GM12892 (cell line): ENCODE results near the gene CORIN.
"Not testable (repeated sequence)": the region's sequence is repeated elsewhere in the genome, so short reads cannot be mapped to it uniquely, and the experiment has no call there.

Source experiments
- POLR2AphosphoS5 ChIP-seq: IDR thresholded peaks from 2 replicates; pipeline ENCODE4 v1.6.1; 2011; ENCODE audit warnings: low read depth, low read length, control low read depth
- TAF1 ChIP-seq: IDR thresholded peaks from 2 replicates; pipeline ENCODE4 v1.6.1; 2011; ENCODE audit warnings: low read depth, mild to moderate bottlenecking, control low read depth, low read length, borderline replicate concordance

GRCh38 chr4:47753316-47753715, 84.6 kb downstream of the CORIN start:
- not testable (repeated sequence) for TF ChIP-seq TAF1, POLR2AphosphoS5
